GM12873 (cell line): Measurements from ENCODE around the gene ADIPOR1.

Experiments used
- TF ChIP-seq, protein P1 (sequence below): IDR thresholded peaks from 2 replicates; pipeline ENCODE4 v1.5.1; 2012; ENCODE audit warnings: low read depth, mild to moderate bottlenecking, moderate library complexity, low read length, control low read depth; ENCODE audit not compliant: insufficient read depth; ENCODE audit errors: missing control alignments

Gene ADIPOR1

DNA sequence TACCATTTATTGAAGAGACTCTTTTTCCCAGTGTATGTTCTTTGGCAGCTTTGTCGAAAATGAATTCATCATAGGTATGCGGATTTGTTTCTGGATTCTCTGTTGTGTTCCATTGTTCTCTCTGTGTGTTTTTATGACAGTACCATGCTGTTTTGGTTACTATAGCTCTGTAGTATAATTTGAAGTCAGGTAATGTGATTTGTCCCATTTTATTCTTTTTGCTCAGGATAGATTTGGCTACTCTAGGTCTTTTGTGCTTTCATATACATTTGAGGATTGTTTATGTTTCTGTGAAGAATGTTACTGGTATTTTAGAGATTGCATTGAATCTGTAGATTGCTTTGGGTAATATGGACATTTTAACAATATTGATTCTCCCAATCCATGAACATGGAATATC lies 25.6 kb downstream of the ADIPOR1 start:
- TF ChIP-seq, protein P1, sequence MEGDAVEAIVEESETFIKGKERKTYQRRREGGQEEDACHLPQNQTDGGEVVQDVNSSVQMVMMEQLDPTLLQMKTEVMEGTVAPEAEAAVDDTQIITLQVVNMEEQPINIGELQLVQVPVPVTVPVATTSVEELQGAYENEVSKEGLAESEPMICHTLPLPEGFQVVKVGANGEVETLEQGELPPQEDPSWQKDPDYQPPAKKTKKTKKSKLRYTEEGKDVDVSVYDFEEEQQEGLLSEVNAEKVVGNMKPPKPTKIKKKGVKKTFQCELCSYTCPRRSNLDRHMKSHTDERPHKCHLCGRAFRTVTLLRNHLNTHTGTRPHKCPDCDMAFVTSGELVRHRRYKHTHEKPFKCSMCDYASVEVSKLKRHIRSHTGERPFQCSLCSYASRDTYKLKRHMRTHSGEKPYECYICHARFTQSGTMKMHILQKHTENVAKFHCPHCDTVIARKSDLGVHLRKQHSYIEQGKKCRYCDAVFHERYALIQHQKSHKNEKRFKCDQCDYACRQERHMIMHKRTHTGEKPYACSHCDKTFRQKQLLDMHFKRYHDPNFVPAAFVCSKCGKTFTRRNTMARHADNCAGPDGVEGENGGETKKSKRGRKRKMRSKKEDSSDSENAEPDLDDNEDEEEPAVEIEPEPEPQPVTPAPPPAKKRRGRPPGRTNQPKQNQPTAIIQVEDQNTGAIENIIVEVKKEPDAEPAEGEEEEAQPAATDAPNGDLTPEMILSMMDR, result no peak

DNA sequence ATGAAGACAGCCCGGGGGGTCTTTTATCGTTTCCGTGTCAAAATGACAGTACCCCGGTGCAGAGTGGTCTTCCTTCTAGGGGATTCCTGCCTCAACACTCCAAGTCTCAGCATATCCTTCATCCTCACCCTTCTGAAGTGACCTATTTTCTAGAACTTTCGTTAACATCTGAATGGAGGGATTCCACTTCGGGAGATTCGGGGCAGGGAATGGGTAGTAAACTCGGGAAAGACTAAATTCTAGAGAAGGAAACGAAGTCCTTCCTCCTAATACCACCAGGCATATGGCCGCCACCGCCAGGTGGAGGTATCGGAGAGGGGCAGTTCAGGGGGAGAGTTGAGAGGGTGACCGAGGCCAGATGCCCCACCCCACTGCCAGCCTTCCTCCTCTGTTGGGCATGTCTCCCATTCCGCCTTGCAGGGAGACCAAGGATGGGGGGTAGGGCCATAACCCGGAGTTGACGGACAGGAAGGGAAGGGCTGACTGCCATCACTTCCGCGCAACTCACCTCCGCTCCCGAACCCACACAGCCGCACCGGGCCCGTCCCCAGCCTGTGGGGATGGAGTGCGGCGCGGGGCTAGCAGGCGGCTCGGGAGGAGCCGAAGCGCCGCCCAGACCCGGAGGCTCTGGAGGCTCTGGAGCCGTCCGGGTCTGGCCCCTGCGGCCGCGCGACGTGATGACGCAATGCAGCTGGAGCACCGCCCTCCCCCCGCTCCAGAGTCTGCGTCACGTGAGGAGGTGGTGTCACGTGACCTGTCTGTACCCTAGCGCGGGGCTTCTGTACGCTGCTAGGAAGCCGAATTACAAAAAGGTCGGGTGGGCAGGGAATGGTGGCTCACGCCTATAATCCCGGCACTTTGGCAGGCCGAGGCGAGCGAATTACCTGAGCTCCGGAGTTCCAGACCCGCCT lies 31.3 kb downstream of the ADIPOR1 start, which contains the start of gene KLHL12:
Gene KLHL12 (minus strand): TSS at position 654 of the 911 bp plus-strand sequence. CDS start 2,072 bp downstream, outside the sequence.
- TF ChIP-seq, protein P1, result peak; percentile 74

DNA sequence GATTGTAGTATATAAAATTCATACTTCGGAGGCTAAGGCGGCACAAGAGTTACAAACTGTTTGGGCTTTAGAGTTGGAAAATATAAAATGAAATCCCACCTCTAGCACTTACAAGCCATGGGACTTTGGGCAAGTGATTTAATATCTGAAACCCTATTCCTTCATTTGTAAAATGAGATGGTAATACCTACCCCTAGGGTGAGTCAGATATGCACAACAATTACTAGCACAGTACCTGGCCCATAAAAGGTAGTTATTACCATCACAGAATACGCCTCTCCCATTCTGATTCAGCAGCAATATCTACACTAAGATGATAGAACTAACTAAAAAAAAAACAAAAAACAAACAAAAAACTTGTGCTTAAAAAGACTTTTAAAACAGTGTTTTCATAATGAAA lies 34.6 kb downstream of the ADIPOR1 start:
- TF ChIP-seq, protein P1, result no peak

DNA sequence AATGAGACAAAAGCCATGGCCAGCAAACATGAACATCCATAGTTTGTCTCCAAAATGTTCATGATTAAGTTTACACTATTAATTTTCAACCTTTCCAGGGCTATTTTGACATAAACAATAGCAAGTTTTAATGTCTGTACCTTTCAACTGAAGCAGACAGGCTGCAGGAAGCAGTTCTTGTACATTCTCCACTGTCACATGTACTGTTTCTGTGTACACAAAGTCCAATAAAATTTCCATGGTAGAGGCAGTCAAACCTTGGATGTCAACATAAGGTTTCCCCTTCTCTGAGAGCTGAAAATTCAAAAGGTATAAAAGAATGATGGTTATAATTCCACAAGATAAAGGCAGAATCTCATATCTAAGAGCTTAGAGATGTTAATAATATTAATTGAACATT lies 38.5 kb downstream of the ADIPOR1 start:
- TF ChIP-seq, protein P1, result no peak

DNA sequence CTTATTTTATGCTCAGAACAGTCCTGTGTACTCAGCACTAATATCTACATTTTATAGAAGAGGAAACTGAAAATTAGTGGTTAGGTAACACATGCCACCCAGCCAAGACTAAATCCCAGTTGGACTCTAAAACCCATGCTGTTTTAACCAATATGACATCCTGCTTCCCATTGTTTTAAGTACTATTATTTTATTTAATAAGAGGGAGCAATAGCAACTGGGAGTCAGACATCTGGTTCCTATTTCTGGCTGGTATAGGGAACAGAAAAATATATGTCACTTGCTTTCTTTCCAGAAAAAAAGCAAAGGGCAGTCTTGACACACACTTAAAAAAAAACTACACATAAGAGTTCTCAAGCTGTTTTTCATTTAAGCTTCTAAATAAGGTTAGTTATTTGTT lies 43.0 kb downstream of the ADIPOR1 start:
- TF ChIP-seq, protein P1, result no peak

DNA sequence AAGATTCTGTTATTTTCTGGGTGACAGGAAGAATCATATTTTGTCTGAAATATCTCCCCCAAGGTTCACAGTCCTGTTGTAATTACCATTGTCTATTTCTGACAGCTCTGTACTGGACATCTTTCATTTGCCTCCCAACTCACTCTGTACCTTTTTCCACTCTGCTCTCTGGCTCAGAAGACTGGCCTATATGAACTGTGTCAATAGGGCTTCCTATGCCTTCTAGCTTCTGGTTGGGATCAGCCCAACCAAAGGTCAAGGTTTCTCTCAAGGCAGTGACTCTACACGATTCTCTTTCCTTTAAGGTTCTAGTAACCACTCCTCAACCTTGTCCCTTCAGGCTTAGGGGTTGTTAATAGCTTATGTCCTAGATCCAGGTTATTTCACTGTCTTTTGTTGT lies 48.6 kb downstream of the ADIPOR1 start:
- TF ChIP-seq, protein P1, result no peak

DNA sequence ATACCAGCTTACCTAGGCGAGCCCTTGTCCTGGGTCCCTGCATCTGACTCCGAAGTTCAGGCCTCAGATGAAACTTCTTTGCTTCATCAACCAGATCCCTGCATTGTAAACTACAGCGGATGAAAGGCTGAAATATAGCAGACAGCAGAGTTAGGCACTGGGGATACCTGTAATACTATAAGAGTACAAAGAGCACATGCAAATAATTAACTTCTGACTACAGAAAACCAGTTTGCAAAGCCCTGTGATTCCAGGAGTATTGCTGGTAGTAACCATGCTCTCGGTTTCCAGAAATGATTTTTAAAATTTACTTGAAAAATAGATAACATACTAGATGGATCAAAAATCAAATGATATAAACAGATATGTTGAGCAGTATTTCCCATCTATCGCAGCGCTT lies 49.1 kb downstream of the ADIPOR1 start:
- TF ChIP-seq, protein P1, result no peak
